Rectal smooth muscle tissue (tissue), 1 donor: ENCODE measurements around the gene CTU2.

Source experiments
- H3K27ac ChIP-seq: one replicate; pipeline ENCODE4 v1.7.0; 2013; ENCODE audit warnings: low read depth, low read length, inconsistent platforms
- H3K27me3 ChIP-seq: one replicate; pipeline ENCODE4 v1.7.0; 2013; ENCODE audit warnings: low read length; ENCODE audit not compliant: control insufficient read depth, insufficient read depth
- H3K36me3 ChIP-seq: one replicate; pipeline ENCODE4 v1.7.0; 2013; ENCODE audit warnings: low read length; ENCODE audit not compliant: control insufficient read depth, insufficient read depth
- H3K4me1 ChIP-seq: one replicate; pipeline ENCODE4 v1.7.0; 2013; ENCODE audit warnings: low read length; ENCODE audit not compliant: control insufficient read depth, insufficient read depth
- H3K4me3 ChIP-seq: one replicate; pipeline ENCODE4 v1.7.0; 2013; ENCODE audit warnings: low read length
- H3K9ac ChIP-seq: one replicate; pipeline ENCODE4 v1.7.0; 2013; ENCODE audit warnings: low read length

CTU2 gene

DNA sequence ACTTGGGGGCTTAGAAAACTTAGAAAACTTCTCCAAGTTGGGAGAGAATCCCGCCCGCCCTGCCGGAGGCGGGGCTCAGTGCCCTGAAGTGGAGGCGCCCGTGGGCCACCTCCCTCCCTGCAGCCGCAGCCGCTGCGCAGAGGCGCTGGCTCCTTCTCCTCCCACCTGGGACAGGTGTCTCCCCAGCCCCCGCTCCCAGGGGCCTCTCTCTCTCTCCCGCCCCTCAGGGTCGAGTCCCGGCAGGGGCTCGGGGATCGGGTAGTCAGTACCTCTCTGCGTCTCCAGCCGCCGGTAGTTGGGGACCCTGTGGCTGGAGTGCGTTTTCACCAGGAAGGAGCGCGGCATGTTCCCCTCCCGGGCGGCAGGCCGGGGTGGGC lies 20.3 kb upstream of the CTU2 start:
- H3K27ac ChIP-seq, result no peak overlapping the region
- H3K36me3 ChIP-seq, result no peaks in the 10 kb centered on the region
- H3K27me3 ChIP-seq, result peaks cover 21% of the 10 kb centered on the region
- no peaks in the 10 kb centered on the region for H3K4me1 ChIP-seq
- H3K9ac ChIP-seq, result no peak overlapping the region
- H3K4me3 ChIP-seq, result peak overlapping the region; percentile 64

DNA sequence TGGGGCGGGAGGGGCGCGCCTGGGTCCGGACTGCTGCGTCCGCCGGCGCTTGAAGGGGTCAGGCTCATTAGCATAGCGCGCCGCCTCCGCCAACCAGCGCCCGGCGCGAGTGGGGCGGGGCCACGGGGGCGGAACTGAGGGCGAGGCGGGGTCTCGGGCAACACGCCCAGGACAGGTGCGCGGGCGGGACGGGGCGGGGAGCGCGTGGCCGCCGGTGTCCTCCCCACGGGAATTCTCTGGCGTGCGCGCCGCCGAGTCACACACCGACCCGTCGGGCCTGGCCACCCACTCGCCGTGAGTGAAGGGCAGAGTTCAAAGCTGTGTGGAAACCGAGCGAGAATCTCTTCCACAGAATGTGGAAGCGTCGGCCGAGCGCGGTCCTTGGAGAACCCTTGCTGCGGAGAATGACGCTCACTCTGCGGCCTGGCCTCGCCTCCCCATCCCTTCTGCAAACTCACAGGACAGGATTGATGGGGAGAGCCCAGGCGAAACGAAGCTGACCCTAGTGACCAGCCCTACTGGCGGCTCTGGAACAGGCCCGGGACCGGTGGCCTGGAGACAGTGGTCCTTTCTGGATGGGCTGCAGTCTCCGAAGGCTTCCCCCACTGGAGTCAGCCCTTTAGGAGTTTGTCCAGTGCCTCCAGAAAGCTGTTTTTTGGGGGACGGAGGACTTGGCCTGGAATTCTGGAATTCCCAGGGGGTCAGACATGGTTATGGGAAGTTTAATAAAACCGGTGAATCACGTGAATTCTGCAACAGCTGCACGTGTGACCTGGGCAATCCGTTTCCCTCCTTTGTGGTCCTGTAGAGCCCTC lies 19.7 kb upstream of the CTU2 start, which contains the start of gene SNAI3:
Gene SNAI3, minus strand, starts transcription at position 69 of the 815 bp plus-strand sequence. CDS start 101 bp downstream, outside the sequence.
- Histone ChIP-seq H3K4me3 (peak within 1 kb of the TSS; percentile 64), H3K27me3 (peaks cover 21% of the 10 kb centered on the region)

DNA sequence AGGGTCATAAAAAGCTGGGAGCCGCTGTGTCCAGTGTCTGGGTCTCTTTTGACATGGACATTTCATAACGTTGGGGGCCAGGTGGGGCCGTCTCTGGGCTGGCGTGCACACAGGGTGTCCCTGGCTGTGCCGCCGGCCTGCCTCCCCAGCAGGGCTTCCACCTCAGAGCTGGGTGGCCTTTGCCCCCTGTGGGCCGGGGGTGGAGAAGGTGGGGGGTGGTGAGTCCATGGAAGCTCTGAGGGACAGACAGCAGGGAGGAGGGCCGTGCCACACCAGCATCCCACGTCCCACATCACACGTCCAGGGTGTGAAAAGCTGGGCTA lies 19.1 kb upstream of the CTU2 start:
- H3K27me3 ChIP-seq, result peaks cover 21% of the 10 kb centered on the region
- H3K4me1 ChIP-seq, result no peaks in the 10 kb centered on the region
- no peak overlapping the region for H3K9ac ChIP-seq
- no peaks in the 10 kb centered on the region for H3K36me3 ChIP-seq
- no peak overlapping the region for H3K27ac ChIP-seq
- no peak overlapping the region for H3K4me3 ChIP-seq

More for the DNA sequence above, 19.7 kb upstream of the CTU2 start, which contains the start of gene SNAI3:
- Histone ChIP-seq H3K9ac (no peak within 1 kb of the TSS), H3K4me1 (no peaks in the 10 kb centered on the region), H3K27ac (no peak within 1 kb of the TSS), H3K36me3 (no peaks in the 10 kb centered on the region)

DNA sequence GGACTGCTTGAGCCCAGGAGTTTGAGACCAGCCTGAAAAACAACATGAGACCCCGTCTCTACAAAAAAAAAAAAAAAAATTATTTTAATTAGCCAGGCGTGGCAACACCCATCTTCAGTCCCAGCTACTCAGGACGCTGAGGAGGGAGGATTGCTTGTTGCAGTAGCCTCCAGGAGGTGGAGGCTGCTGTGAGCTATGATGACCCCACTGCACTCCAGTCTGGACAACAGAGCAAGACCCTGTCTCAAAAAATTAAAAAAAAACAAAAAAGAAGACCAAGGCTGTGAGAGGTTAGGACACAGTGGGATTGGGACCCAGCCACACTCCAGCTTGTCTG lies 18.7 kb upstream of the CTU2 start:
- Histone ChIP-seq H3K4me1 (no peaks in the 10 kb centered on the region), H3K27me3 (peaks cover 21% of the 10 kb centered on the region), H3K4me3 (no peak overlapping the region), H3K27ac (no peak overlapping the region), H3K9ac (no peak overlapping the region), H3K36me3 (no peaks in the 10 kb centered on the region)

DNA sequence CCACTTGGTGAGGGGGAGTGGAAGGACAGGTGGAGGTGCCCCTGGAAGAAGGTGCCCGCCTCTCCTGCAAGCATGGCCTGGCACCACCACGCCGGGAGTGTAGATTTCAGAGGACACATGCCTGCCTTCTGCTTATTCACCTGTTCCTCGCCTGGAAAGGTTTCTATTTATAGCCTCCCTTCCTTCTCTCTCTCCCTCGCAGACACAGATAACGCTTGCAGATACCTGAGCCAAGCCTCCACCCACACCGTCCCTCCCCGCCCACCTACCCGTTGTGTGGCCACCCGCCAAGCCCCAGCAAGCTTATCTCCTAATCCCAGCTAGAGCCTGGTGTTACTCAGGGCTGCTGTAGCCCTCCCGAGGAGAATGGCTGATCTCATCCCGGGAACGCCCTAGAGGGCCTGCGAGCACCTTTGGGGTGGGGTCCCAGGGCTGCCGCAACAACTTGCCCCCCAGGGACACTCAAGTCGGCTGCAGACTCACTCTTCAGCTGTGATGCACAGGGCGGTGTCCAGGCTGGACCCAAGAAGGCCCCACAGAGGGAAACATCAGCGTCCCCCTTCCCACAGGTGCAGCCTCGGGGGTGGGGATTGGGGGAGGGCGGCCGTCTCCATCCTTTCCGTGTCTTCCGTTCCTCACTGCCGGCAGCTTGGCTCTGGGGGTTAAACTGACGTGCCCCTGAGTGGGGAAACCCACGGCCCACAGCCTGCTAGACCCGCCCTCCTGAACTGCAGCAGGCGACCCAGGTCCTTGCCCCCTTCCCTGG lies 18.1 kb upstream of the CTU2 start:
- Histone ChIP-seq H3K4me3 (no peak overlapping the region), H3K27me3 (peaks cover 21% of the 10 kb centered on the region), H3K36me3 (no peaks in the 10 kb centered on the region), H3K27ac (no peak overlapping the region), H3K4me1 (no peaks in the 10 kb centered on the region), H3K9ac (no peak overlapping the region)

- H3K4me1 ChIP-seq, result no peaks in the 10 kb centered on the region
- H3K27me3 ChIP-seq, result peaks cover 17% of the 10 kb centered on the region
- no peak overlapping the region for H3K4me3 ChIP-seq
- H3K27ac ChIP-seq, result no peak overlapping the region
- H3K36me3 ChIP-seq, result no peaks in the 10 kb centered on the region
- H3K9ac ChIP-seq, result no peak overlapping the region
These were observed 15.8 kb upstream of the CTU2 start for GRCh38 chr16:88690341-88691128.

DNA sequence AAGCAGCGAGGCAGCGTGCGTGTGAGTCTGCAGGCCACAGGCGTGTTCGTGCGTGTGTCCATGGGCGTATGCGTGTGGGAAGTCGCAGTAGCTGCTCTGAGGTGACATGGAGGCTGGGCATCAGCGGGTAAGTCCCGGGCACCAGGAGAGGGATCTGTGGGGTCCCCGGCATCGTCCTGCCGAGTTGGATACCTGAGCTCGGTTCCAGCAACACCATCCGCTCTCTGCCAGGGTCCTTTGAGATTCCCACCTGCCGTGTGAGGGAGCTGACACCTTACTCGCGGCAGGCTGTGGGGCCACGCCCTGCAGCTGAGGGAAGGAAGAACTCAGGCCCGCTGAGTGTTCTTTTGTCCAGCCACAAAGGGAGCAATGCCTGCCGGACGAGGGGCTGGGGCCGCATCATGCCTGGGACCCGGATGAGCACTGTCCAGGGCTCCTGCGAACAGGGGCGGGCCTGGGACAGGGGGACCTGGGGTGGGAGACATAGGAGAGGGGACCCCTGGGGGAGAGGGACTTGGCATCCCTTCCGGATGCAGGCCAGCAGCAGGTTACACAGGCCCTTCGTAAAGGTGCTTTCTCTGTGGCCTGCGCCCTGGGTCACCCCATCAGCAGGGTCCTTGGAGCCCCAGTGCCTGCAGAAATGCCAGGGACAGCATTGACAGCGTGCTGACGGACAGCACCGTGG lies 15.0 kb upstream of the CTU2 start:
- Histone ChIP-seq H3K4me3 (no peak overlapping the region), H3K27me3 (peaks cover 11% of the 10 kb centered on the region), H3K36me3 (no peaks in the 10 kb centered on the region), H3K4me1 (no peaks in the 10 kb centered on the region), H3K9ac (no peak overlapping the region), H3K27ac (no peak overlapping the region)

DNA sequence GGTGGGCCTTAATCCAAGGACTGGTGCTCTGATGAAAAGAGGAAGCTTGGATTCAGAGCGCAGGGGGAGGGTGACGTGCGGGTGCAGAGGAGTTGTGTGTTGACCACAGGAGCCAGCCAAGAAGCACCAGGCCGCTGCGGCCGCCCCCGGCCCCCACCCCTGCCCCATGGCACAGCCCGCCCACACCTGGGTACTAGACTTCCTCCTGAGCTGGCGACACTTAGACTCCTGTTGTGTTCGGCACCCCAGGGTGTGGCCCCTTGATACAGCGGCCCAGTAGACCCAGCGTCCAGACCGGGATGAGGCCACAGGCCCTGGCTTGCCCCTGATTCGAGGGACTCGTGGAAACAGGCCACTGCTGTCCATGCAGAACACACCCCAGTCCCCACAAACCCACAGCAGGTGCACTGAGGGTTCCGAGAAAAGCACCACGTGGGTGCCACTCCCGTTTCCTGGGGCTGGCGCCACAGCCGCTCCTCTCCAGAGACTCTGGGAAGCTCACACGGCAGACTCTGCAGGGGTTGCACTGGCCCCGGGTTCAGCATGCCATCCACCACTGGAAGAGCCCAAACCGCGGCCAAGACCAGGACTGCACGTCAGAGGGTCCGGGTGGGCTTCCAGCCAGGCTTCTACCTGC lies 14.3 kb upstream of the CTU2 start:
- H3K9ac ChIP-seq, result no peak overlapping the region

GRCh38 chr16:88692861-88693260 lies 13.4 kb upstream of the CTU2 start:
- no peak overlapping the region for H3K9ac ChIP-seq
- no peak overlapping the region for H3K27ac ChIP-seq
- peaks cover 9% of the 10 kb centered on the region for H3K27me3 ChIP-seq
- H3K4me1 ChIP-seq, result no peaks in the 10 kb centered on the region
- H3K4me3 ChIP-seq, result no peak overlapping the region
- H3K36me3 ChIP-seq, result peaks cover 6% of the 10 kb centered on the region

More for the DNA sequence above, 14.3 kb upstream of the CTU2 start:
- peaks cover 9% of the 10 kb centered on the region for H3K27me3 ChIP-seq
- H3K4me1 ChIP-seq, result no peaks in the 10 kb centered on the region
- H3K36me3 ChIP-seq, result no peaks in the 10 kb centered on the region
- H3K4me3 ChIP-seq, result no peak overlapping the region
- H3K27ac ChIP-seq, result no peak overlapping the region

DNA sequence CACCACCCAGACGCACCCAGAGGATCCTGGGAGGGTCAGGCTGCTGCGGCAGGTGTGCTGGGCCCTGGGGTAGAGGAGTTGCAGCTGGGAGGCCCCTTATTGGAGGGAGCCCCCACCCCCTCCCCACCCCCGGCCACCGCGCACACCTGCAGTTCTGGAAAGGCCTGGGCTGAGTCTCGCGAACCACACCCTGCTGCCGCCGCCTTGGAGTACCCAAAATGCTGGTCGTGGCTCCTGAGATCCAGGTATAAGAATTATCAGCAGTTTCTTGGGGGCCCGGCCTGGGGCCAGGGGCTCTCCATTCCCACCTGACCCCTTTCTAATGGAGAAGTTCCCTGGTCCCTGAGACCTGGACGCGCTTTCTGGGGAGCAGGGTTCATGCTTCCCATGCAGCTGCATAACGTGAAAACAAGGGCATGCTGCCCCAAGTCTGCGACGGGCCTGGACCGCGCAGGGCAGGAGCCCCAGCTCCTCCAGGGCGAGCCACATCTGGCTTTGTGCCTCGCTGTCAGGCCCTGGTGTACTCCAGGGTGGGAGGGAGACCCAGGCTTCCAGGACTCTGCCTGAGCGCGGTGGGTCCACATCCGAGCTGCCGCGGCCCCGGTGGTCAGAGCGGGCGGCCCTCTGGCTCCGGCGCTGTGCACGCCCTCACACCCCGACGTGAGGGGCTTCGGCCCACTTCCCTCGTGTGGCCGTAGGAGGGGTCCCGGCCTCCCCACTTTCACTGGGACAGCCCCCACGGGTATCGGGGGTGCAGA lies 12.7 kb upstream of the CTU2 start:
- H3K36me3 ChIP-seq, result peaks cover 11% of the 10 kb centered on the region
- H3K9ac ChIP-seq, result no peak overlapping the region
- H3K4me1 ChIP-seq, result no peaks in the 10 kb centered on the region
- H3K27ac ChIP-seq, result no peak overlapping the region
- H3K4me3 ChIP-seq, result no peak overlapping the region
- peaks cover 3% of the 10 kb centered on the region for H3K27me3 ChIP-seq
